ENCODE results near the gene NPC2. TPM values are rescaled to one million over a fixed set of nuclear protein-coding genes. Genes with fewer than 3 reads are reported as not detected.
A peak's percentile ranks its signal among the peaks of the same experiment; 100 is the strongest.

NPC2 gene
- polyA plus RNA-seq, 1 experiment = 267 TPM

DNA sequence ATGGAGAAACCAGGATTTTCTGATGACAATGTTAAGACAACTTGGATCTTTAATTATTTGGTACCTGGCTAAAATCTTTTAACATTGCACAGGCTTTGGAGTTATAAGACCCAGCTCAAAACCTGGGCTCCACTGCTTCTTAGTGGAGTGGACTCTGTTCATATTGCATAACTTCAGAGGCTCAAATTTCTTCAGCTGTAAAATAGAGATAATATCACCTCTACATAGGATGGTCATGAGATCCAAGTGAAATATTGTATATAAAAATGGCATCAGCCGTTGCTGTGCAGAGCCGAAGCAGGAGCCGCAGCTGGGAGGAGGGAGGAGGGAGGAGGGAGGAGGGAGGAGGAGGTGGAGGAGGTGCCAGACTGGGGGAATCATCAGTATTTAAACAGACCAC, 10.5 kb downstream of the NPC2 start:
- ChIA-PET CTCF (interaction anchor here (1.0 to 2.4 kb wide), 3 partner anchors 22 to 120 kb away, joined by 3 to 8 read pairs (median 4); no protein-coding TSS in a partner anchor), POLR2A (no interaction called here)
- DNase-seq (ENCODE audit: low read depth) = no peak
- no peak overlapping the region for H3K4me3 ChIP-seq (ENCODE audit: low read depth, low read length)
- no peak for TF ChIP-seq CTCF (IDR thresholded peaks at IDR 0.05; ENCODE audit: insufficient read depth, low read depth, low read length)
- peaks cover 2% of the 10 kb centered on the region; the same call in 1 of the 2 replicates for H3K36me3 ChIP-seq (ENCODE audit: control insufficient read depth, insufficient read depth, low read length)
- H3K27me3 ChIP-seq (ENCODE audit: control insufficient read depth, insufficient read depth, low read length) = no peaks in the 10 kb centered on the region

DNA sequence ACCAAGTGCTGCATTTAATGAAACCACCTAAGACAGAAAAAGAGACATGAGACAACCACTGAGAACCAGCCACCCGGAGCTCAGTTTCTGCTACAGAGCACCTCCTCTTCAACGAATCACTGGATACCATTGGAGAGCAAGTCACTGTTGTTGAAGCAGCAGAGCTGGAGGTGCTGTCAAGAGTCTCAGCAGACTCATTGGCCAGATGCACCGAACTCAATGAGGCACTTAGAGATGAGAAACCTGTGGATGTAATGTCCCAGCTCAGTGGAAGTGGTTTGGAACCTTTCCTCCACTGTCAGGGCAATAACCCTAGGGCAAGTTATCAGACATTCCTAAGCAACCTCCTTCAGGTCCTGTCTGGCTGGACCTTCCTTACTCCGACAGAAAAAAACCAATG, 13.1 kb downstream of the NPC2 start:
- TF ChIP-seq CTCF (IDR thresholded peaks at IDR 0.05; ENCODE audit: insufficient read depth, low read depth, low read length) = no peak
- peaks cover 2% of the 10 kb centered on the region; the same call in 1 of the 2 replicates for H3K36me3 ChIP-seq (ENCODE audit: control insufficient read depth, insufficient read depth, low read length)
- H3K27me3 ChIP-seq (ENCODE audit: control insufficient read depth, insufficient read depth, low read length) = no peaks in the 10 kb centered on the region
- no peak for DNase-seq (ENCODE audit: low read depth)
- no peak overlapping the region for H3K4me3 ChIP-seq (ENCODE audit: low read depth, low read length)
- ChIA-PET CTCF (interaction anchor here (0.6 to 6.5 kb wide), 11 partner anchors 9 to 187 kb away, joined by 3 to 55 read pairs (median 9); no protein-coding TSS in a partner anchor), POLR2A (no interaction called here)

GRCh38 chr14:74478996-74479635, 14.0 kb downstream of the NPC2 start:
- ChIA-PET CTCF (interaction anchor here (0.8 to 6.5 kb wide), 17 partner anchors 11 to 185 kb away, joined by 3 to 55 read pairs (median 6); no protein-coding TSS in a partner anchor), POLR2A (no interaction called here)
- TF ChIP-seq CTCF (IDR thresholded peaks at IDR 0.05; ENCODE audit: insufficient read depth, low read depth, low read length) = peak; percentile 80
- Histone ChIP-seq H3K36me3 (ENCODE audit: control insufficient read depth, insufficient read depth, low read length) (peaks cover 1% of the 10 kb centered on the region; the same call in 1 of the 2 replicates), H3K4me3 (ENCODE audit: low read depth, low read length) (no peak overlapping the region), H3K27me3 (ENCODE audit: control insufficient read depth, insufficient read depth, low read length) (no peaks in the 10 kb centered on the region)
- no peak for DNase-seq (ENCODE audit: low read depth)

DNA sequence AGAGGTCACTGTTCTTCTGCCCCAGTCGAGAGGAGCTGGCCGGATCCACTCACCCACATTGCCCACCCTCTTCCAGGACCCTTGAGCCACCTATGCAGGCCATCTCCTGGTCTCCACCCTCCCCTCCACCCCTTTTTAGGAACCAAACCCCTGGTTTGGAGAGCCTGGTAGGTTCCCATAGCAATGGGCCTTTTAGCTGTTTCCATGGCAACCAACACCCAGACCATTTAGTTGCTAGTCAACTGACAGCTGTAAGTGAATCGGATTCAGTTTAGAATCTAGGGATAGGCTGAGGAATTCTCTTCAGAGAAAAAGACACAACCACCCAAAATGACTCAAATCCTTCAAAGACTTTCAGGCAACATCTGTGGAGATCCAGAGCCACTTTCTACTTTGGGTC, 16.5 kb downstream of the NPC2 start:
- CTCF ChIA-PET = interaction anchor here (6.5 kb wide), 1 partner anchor 15 kb away, joined by 55 read pairs; no protein-coding TSS in a partner anchor

More for the DNA sequence above, 16.5 kb downstream of the NPC2 start:
- Histone ChIP-seq H3K4me3 (ENCODE audit: low read depth, low read length) (no peak overlapping the region), H3K27me3 (ENCODE audit: control insufficient read depth, insufficient read depth, low read length) (no peaks in the 10 kb centered on the region), H3K36me3 (ENCODE audit: control insufficient read depth, insufficient read depth, low read length) (no peaks in the 10 kb centered on the region)
- no peak for DNase-seq (ENCODE audit: low read depth)
- TF ChIP-seq CTCF (IDR thresholded peaks at IDR 0.05; ENCODE audit: insufficient read depth, low read depth, low read length) = no peak
- POLR2A ChIA-PET = no interaction called here
